Myocyte (in vitro differentiated cells): ENCODE data around the gene EFNA4. TPM values are rescaled to one million over a fixed set of nuclear protein-coding genes. Genes with fewer than 3 reads are reported as not detected.
A peak's percentile ranks its signal among the peaks of the same experiment; 100 is the strongest.

ENCODE experiments used
- DNase-seq: peaks from one replicate; pipeline ENCODE4 v3.0.0-alpha.2; 2012; ENCODE audit warnings: low read depth
- total RNA-seq: library from RNA; depleted of rRNA; stranded (reverse); fragments of >200 nt; gene quantifications from 2 replicates; pipeline ENCODE4 v1.2.3, GENCODE V29; 2014

Gene EFNA4
- total RNA-seq, 1 donor from 2014 or later = 4.9 TPM

- DNase-seq = peak; percentile 26
Observed at GRCh38 chr1:155085504-155086127, 22.1 kb downstream of the EFNA4 start.

GRCh38 chr1:155086128-155086741 is 22.7 kb downstream of the EFNA4 start:
- DNase-seq = peak; percentile 36

- DNase-seq = no peak
Observed at GRCh38 chr1:155086856-155087535, 23.5 kb downstream of the EFNA4 start.

- peak; percentile 73 for DNase-seq
Observed at GRCh38 chr1:155091071-155092051, 27.8 kb downstream of the EFNA4 start.

GRCh38 chr1:155092131-155092530 is 28.6 kb downstream of the EFNA4 start:
- DNase-seq = no peak

GRCh38 chr1:155092641-155093040 is 29.1 kb downstream of the EFNA4 start:
- DNase-seq = no peak

GRCh38 chr1:155093911-155094621 is 30.5 kb downstream of the EFNA4 start:
- peak; percentile 50 for DNase-seq

GRCh38 chr1:155094622-155094948 is 31.0 kb downstream of the EFNA4 start:
- no peak for DNase-seq

- DNase-seq = no peak
Observed at GRCh38 chr1:155099331-155099730, 35.8 kb downstream of the EFNA4 start.

- DNase-seq = no peak
Observed at GRCh38 chr1:155103325-155103724, 39.8 kb downstream of the EFNA4 start.

GRCh38 chr1:155104605-155105534 is 41.3 kb downstream of the EFNA4 start:
- no peak for DNase-seq

- no peak for DNase-seq
Observed at GRCh38 chr1:155105604-155106011, 42.1 kb downstream of the EFNA4 start.

GRCh38 chr1:155106862-155107261 is 43.3 kb downstream of the EFNA4 start:
- no peak for DNase-seq

- no peak for DNase-seq
Observed at GRCh38 chr1:155107309-155108264, 44.0 kb downstream of the EFNA4 start.

- no peak for DNase-seq
Observed at GRCh38 chr1:155108296-155108695, 44.8 kb downstream of the EFNA4 start.

GRCh38 chr1:155110381-155110780 is 46.8 kb downstream of the EFNA4 start:
- no peak for DNase-seq

GRCh38 chr1:155110826-155111225 is 47.3 kb downstream of the EFNA4 start:
- no peak for DNase-seq

GRCh38 chr1:155113450-155113980 is 50.0 kb downstream of the EFNA4 start:
- DNase-seq = no peak
